Activated CD8-positive, alpha-beta memory T cell treated with anti-CD3 and anti-CD28 coated beads, Interleukin-2, amount 50 U/mL, for 24 hours (primary cell): ENCODE results near the gene CGB5.

ENCODE experiments used
- DNase-seq: peaks from one replicate; pipeline ENCODE4 v3.0.0-alpha.2; 2020; ENCODE audit errors: extremely low read depth

CGB5 gene

GRCh38 chr19:49085020-49085867 is 41.6 kb downstream of the CGB5 start, which contains the start of gene SNRNP70:
SNRNP70 (plus strand) TSS chr19:49085451; CDS start chr19:49086415, 964 bp downstream.
- peak; percentile 96 for DNase-seq

- DNase-seq: no peak
Observed at GRCh38 chr19:49085868-49086232, 42.2 kb downstream of the CGB5 start.

- DNase-seq: no peak
Observed at GRCh38 chr19:49086296-49086695, 42.6 kb downstream of the CGB5 start.

- no peak for DNase-seq
Observed at GRCh38 chr19:49091391-49092038, 47.9 kb downstream of the CGB5 start.

- DNase-seq: no peak
Observed at GRCh38 chr19:49092686-49093085, 49.0 kb downstream of the CGB5 start.
